Activated CD8-positive, alpha-beta memory T cell treated with anti-CD3 and anti-CD28 coated beads, Interleukin-2, amount 50 U/mL, for 24 hours (primary cell): ENCODE measurements around the gene CRELD2.
A peak's percentile ranks its signal among the peaks of the same experiment; 100 is the strongest.

ENCODE experiments used
- DNase-seq: peaks from one replicate; pipeline ENCODE4 v3.0.0-alpha.2; 2020; ENCODE audit errors: extremely low read depth

The CRELD2 gene

GRCh38 chr22:49929994-49930575 is 11.7 kb downstream of the CRELD2 start:
- no peak for DNase-seq

- no peak for DNase-seq
These were observed 12.4 kb downstream of the CRELD2 start for GRCh38 chr22:49930596-49931412.

- no peak for DNase-seq
These were observed 15.1 kb downstream of the CRELD2 start for GRCh38 chr22:49933236-49934159.

DNA sequence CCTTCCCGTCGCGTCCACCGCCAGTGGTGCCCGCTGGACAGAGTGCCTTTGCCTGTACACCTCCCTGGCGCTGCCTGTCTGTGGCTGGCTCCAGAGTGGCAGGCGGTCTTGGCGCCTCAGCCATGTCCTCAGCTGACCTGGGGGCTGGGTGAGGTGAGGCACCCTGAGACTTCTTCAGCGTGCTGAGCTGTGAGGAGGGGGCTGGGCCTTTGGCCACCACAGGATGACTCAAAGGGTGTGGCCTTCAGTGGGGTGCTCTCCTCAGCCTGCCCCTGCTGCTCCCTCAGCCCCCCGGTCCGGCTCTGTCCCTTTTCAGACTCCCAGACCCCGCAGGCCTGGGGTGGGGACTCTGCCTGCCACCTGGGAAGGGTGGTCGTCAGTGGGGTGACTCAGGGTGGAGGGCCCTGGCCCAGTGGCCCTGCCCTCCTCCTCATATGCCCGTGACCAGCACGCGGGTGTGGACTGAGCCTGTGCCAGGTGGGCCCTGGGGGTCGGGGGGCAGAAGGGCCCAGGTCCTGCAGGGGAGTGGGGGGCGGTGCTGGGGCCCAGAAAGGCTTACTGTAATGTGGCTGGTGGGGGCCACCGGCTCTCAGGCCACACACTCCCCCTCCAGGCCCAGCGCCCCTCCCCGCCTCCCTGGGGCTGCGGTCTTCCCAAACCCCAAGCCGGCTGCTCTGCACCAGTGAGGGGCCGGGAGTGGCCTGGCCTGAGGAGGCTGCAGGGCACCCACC is 15.9 kb downstream of the CRELD2 start:
- no peak for DNase-seq

DNA sequence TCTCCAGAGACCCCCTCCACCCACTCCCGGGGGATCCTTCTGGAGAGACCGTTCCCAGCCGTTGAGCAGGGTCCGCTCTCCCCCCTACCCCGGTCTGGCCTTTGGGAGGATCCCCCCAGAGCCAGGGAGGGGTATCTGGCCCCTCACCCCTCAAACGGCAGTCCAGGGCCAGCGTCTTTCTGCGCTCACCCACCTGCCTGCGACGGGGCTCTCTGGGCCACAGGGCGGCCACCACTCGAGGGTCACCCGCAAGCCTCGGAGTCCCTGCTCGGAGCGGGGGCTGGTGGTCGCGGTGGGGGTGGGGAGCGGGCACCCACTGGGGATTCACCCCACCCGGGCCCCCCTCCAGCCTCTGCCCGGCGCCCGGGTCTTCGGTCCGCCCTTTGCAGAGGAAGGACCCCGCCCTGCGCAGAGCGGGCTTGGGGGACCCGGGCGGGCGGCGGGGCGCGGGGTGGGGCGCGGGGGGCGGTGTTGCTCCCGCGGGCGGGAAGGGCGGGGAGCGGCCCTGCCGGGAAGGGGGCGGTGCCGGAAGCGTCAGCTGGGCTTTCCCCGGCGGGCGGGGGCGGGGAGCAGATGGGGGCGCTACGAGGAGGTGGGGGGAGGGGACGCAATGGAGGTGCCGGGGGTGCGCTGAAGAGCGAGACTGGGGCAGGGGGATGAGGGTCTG is 16.6 kb downstream of the CRELD2 start:
- DNase-seq, result peak; percentile 61

GRCh38 chr22:49935561-49935960 is 17.1 kb downstream of the CRELD2 start:
- DNase-seq, result no peak

DNA sequence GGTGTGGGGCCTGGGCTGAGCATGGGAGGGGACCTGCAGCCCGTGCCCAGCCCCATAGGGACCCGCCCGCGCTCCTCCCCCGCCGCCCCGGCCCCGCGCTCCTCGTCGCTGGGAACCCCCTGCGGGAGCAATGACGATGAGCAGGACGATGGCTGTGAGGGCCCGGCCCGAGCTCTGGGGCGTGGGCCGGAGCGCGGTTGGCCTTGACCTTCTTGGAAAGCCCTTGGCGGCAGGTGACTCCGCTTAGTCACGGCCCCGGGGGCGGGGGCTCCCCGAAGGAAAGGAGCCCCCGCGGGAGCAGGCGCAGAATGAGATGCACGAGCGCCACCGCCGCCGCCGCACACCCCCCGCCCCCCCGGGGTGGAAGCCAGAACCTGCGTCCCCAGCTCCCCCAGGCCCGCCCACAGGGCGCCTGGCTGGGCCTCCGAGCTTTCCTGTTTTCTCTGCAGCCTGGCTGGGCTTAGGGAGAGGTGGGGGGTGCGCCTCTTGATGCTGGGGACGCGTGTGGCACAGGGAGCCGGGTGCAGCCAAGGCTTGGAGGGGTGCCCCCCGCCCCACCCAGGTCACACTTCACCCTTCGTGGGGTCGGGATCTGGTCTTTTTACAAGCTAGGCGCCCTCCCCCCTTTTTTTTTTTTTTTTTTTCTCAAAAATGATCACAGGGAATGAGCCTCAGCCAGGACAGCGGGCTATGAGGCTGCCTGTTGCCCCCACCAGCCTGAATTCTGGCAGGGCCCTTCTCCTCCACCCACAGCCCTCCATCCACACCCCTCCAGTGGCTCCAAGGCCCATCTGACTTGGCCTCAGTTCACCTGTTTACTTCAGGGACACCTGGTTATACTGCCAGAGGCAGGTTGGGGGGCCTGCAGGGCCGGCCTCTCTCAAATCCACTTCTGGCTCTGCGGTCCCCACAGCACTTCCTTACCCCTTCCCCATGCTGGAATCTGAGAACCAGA is 17.9 kb downstream of the CRELD2 start:
- DNase-seq, result peak; percentile 88

GRCh38 chr22:49936973-49937757 is 18.7 kb downstream of the CRELD2 start:
- DNase-seq, result no peak

GRCh38 chr22:49937758-49938564 is 19.5 kb downstream of the CRELD2 start:
- DNase-seq, result no peak

DNA sequence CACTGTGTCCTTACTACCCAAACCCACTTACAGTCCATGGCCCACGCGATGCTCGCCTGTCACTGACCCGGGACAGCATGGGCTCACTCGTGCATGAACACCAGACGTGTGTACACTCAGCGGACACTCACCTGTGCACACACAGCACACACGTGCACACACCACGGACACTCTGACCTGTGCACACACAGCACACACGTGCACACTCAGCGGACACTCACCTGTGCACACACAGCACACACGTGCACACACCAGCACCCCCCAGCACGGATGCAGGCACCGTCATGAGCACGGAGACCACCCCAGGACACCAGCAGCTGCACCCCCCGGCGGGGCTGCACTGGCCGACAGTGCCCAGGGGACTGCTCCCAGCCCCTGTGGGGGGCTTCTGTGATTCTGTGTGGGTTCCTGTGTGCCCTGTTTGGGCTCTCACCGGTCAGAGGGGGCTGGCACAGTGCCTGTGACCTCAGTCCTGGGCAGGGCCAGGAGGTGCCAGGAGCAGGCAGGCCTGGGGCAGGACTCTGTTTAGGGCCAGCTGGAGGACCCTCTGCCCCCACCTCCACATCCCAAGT is 20.2 kb downstream of the CRELD2 start:
- DNase-seq, result no peak

GRCh38 chr22:49941507-49942316 is 23.3 kb downstream of the CRELD2 start:
- no peak for DNase-seq

GRCh38 chr22:49942565-49943404 is 24.4 kb downstream of the CRELD2 start:
- no peak for DNase-seq

DNA sequence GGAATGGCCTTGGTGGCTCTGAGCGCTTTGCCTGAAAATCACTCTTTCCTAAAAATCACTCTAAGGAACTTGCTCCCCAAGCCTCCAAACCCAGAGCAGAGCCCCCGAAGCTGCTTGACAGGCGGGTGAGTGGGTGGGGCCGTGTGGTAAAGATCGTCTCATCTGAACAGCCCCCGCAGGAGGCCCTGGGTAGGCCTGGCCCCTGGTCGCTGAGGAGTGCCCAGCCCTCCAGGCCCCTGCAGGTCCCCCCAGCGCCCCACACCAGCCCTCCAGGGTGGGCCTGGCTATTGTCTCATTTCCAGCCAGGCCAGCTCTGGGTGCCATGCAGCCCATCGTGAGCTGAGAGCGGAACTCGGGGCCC is 25.0 kb downstream of the CRELD2 start:
- DNase-seq, result no peak

DNA sequence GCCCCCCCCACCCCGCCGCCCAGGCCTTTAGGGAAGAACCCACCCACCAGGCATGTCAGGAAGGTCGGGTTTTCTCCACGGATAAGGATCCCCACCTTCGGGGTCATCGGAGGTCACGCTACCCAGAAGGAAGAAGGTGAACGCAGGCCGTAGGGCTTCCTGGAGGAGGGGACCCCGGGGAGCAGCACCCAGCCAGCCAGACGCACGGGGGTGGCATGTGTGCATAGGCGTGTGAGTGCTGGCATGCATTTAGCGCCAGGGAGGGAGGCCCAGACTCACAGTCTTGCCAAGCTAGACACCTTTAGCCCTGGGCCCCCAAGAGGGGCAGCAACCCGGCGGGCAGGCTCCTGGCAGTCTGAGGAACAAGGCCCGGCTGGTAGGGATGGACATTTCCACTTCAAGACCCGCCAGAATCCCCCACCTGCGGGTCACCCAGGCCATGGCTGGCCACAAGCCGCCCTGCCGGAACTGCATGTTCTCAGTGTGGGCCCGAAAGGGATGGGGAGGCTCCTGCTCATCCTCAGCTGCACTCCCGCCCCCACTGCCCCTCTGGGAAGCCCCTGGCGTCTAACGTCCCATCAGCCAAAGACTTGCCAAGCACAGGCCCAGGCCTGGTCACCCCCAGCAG is 25.5 kb downstream of the CRELD2 start:
- DNase-seq, result no peak

DNA sequence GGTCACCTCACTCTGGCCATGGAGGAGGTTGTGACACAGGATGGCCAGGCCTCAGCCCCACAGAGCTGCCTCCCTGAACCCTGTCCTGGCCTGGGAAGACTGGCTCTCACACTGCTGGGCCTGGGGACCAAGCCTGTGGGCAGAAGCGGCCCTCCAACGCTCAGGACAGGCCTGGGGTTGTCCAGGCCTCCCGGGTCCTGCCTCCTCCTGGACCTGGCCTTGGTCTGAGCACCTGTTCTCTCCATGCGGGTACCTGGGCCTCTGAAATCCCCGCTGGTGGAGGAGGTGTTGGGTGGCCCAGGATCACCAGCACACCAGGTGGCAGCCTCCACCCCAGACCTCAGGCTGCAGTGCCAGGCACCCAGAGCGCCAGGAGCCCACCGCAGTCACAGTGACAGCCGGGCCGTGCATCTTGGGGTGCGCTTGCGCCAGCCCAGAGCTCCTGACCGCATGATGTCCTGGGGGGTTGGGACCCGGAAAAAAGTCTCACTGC is 26.0 kb downstream of the CRELD2 start:
- DNase-seq, result no peak
